OCI-LY1 (cell line): ENCODE data around the gene FAM20C.

Experiments
- CTCF ChIP-seq: fragments of 200-600 bp; sonication (generic), shearing (Covaris generic); IDR thresholded peaks from 2 replicates; pipeline ENCODE4 v1.5.1; 2017; ENCODE audit warnings: mild to moderate bottlenecking, antibody characterized with exemption, low read length, moderate library complexity, mixed read lengths
- EZH2 ChIP-seq: fragments of 200-600 bp; sonication (generic), shearing (Covaris generic); IDR thresholded peaks from 2 replicates; pipeline ENCODE4 v1.8.0; 2017; ENCODE audit warnings: borderline replicate concordance, mixed run types, mild to moderate bottlenecking, antibody characterized with exemption, low read length, moderate library complexity, mixed read lengths

DNA sequence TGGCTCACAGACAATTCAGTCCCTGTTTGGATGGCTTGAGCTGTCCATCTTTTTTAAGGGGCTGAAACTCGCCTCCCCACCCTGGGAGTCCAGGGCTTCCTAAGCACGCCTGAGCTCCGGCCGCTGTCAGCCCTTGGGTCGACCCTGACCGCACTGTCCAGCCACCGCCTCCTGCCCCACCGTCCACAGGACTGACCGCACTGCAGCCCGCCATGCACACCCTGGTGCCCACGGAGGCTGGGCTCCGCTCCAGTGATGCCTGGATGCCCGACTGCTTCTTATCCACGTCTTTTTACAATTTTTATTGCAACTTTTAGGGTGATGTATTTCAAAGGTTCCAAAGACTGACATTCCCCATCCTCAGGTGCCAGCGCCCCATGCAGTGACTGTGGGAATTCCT is 58.2 kb downstream of the FAM20C start:
- TF ChIP-seq CTCF (no peak), EZH2 (no peak)
